Activated naive CD4-positive, alpha-beta T cell treated with anti-CD3 and anti-CD28 coated beads, Interleukin-2, amount 10 ng/mL, durations not matched to agents 7 days and 5 days (primary cell): ENCODE results near the gene LPCAT2.

Experiments
- CTCF ChIA-PET: fragments of 350-600 bp; sonication (Branson Sonifier 250); formaldehyde crosslinking; loops from one replicate; lab custom pipeline; 2021; ENCODE audit warnings: antibody characterized with exemption; lab: Charles Lee
- DNase-seq: peaks from one replicate; pipeline ENCODE4 v3.0.0-alpha.2; 2020
- H3K27ac Mint-ChIP-seq: one replicate; pipeline ENCODE4 v1.8.0; 2021; ENCODE audit warnings: mild to moderate bottlenecking, moderate library complexity, mixed read lengths
- H3K27me3 Mint-ChIP-seq: one replicate; pipeline ENCODE4 v1.8.0; 2021; ENCODE audit warnings: mild to moderate bottlenecking, mixed read lengths
- H3K36me3 Mint-ChIP-seq: one replicate; pipeline ENCODE4 v1.8.0; 2021; ENCODE audit warnings: mixed read lengths
- H3K4me1 Mint-ChIP-seq: one replicate; pipeline ENCODE4 v1.8.0; 2021; ENCODE audit warnings: mixed read lengths
- H3K4me3 Mint-ChIP-seq: one replicate; pipeline ENCODE4 v1.8.0; 2021; ENCODE audit warnings: mild to moderate bottlenecking, moderate library complexity, mixed read lengths
- H3K9me3 Mint-ChIP-seq: one replicate; pipeline ENCODE4 v1.8.0; 2021; ENCODE audit warnings: mixed read lengths

The LPCAT2 gene

GRCh38 chr16:55632259-55632658 lies 123.4 kb downstream of the LPCAT2 start:
- Mint-ChIP-seq H3K4me1 (no peaks in the 10 kb centered on the region), H3K27me3 (no peaks in the 10 kb centered on the region), H3K4me3 (no peak overlapping the region), H3K36me3 (no peaks in the 10 kb centered on the region), H3K9me3 (no peaks in the 10 kb centered on the region), H3K27ac (no peak overlapping the region)
- CTCF ChIA-PET = interaction anchor here (0.7 kb wide), 1 partner anchor 167 kb away, joined by 3 read pairs; no protein-coding TSS in a partner anchor
- DNase-seq = no peak

- CTCF ChIA-PET = no interaction called here
- no peak for DNase-seq
- Mint-ChIP-seq H3K36me3 (no peaks in the 10 kb centered on the region), H3K9me3 (no peaks in the 10 kb centered on the region), H3K4me3 (no peak overlapping the region), H3K4me1 (no peaks in the 10 kb centered on the region), H3K27ac (no peak overlapping the region), H3K27me3 (no peaks in the 10 kb centered on the region)
Observed at GRCh38 chr16:55634193-55634592, 125.3 kb downstream of the LPCAT2 start.
